H1 (cell line): ENCODE data around the gene RAB32. TPM values are rescaled to one million over a fixed set of nuclear protein-coding genes. Genes with fewer than 3 reads are reported as not detected.

Experiments
- TAF7 ChIP-seq: optimal IDR thresholded peaks from 2 replicates; pipeline ENCODE3; 2011; ENCODE audit warnings: low read depth, mild to moderate bottlenecking, inconsistent platforms, low read length, moderate library complexity, borderline replicate concordance
- polyA plus RNA-seq, 7 experiments: library from polyadenylated mRNA; depleted of rRNA in 3 of 7; stranded (reverse) in 5 of 7; unstranded in 2 of 7; fragments of >200 nt in 5 of 7; fragments of 200-250 nt in 2 of 7; gene quantifications; 1 replicate in 5 of 7; 2 replicates in 1 of 7; 4 replicates in 1 of 7; pipeline versions ENCODE4 v1.2.1 to v1.2.3, GENCODE V29; 2011 to 2013; ENCODE audit warnings: missing spikeins in 2 of 7, mixed read lengths in 2 of 7
- total RNA-seq: library from RNA; stranded (reverse); fragmentation: NEBNext Ultra II Directional; extraction: Animal tissue kit (Norgen Biotek cat#: 25700); gene quantifications from 2 replicates; pipeline ENCODE4 v1.2.1, GENCODE V29; 2021
- TF ChIP-seq, protein P1 (sequence below): fragments of 300-600 bp; sonication (generic); IDR thresholded peaks from 2 replicates; pipeline ENCODE4 v1.7.1; 2012; ENCODE audit warnings: low read length, moderate library complexity, mild to moderate bottlenecking, inconsistent platforms; ENCODE audit not compliant: insufficient replicate concordance

Gene RAB32
- total and polyA plus RNA-seq, 2 of the 8 experiments (the other 6 are each of a cell fraction or from before 2014, with no cell fraction given), result 3.9 to 6.3 TPM

DNA sequence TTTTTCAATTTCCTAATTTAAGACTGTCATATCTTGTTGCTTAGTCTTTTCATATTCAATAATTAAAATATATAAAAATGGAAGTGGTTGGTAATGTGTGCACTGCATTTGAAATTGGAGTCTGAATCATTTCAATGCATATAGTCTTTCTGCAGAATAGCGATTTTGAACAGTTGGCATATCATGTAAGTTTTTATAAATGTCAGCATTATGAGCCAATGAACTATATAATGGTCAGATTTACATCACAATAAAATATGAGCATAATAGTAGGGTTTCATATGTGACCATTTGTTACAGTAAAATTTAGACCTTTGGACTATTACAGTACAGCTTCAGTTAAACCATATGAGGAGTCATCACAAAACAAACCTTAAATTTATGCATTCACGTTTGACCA, 4.3 kb downstream of the RAB32 start (continued):
- no peak for TF ChIP-seq TAF7
- TF ChIP-seq, protein P1, sequence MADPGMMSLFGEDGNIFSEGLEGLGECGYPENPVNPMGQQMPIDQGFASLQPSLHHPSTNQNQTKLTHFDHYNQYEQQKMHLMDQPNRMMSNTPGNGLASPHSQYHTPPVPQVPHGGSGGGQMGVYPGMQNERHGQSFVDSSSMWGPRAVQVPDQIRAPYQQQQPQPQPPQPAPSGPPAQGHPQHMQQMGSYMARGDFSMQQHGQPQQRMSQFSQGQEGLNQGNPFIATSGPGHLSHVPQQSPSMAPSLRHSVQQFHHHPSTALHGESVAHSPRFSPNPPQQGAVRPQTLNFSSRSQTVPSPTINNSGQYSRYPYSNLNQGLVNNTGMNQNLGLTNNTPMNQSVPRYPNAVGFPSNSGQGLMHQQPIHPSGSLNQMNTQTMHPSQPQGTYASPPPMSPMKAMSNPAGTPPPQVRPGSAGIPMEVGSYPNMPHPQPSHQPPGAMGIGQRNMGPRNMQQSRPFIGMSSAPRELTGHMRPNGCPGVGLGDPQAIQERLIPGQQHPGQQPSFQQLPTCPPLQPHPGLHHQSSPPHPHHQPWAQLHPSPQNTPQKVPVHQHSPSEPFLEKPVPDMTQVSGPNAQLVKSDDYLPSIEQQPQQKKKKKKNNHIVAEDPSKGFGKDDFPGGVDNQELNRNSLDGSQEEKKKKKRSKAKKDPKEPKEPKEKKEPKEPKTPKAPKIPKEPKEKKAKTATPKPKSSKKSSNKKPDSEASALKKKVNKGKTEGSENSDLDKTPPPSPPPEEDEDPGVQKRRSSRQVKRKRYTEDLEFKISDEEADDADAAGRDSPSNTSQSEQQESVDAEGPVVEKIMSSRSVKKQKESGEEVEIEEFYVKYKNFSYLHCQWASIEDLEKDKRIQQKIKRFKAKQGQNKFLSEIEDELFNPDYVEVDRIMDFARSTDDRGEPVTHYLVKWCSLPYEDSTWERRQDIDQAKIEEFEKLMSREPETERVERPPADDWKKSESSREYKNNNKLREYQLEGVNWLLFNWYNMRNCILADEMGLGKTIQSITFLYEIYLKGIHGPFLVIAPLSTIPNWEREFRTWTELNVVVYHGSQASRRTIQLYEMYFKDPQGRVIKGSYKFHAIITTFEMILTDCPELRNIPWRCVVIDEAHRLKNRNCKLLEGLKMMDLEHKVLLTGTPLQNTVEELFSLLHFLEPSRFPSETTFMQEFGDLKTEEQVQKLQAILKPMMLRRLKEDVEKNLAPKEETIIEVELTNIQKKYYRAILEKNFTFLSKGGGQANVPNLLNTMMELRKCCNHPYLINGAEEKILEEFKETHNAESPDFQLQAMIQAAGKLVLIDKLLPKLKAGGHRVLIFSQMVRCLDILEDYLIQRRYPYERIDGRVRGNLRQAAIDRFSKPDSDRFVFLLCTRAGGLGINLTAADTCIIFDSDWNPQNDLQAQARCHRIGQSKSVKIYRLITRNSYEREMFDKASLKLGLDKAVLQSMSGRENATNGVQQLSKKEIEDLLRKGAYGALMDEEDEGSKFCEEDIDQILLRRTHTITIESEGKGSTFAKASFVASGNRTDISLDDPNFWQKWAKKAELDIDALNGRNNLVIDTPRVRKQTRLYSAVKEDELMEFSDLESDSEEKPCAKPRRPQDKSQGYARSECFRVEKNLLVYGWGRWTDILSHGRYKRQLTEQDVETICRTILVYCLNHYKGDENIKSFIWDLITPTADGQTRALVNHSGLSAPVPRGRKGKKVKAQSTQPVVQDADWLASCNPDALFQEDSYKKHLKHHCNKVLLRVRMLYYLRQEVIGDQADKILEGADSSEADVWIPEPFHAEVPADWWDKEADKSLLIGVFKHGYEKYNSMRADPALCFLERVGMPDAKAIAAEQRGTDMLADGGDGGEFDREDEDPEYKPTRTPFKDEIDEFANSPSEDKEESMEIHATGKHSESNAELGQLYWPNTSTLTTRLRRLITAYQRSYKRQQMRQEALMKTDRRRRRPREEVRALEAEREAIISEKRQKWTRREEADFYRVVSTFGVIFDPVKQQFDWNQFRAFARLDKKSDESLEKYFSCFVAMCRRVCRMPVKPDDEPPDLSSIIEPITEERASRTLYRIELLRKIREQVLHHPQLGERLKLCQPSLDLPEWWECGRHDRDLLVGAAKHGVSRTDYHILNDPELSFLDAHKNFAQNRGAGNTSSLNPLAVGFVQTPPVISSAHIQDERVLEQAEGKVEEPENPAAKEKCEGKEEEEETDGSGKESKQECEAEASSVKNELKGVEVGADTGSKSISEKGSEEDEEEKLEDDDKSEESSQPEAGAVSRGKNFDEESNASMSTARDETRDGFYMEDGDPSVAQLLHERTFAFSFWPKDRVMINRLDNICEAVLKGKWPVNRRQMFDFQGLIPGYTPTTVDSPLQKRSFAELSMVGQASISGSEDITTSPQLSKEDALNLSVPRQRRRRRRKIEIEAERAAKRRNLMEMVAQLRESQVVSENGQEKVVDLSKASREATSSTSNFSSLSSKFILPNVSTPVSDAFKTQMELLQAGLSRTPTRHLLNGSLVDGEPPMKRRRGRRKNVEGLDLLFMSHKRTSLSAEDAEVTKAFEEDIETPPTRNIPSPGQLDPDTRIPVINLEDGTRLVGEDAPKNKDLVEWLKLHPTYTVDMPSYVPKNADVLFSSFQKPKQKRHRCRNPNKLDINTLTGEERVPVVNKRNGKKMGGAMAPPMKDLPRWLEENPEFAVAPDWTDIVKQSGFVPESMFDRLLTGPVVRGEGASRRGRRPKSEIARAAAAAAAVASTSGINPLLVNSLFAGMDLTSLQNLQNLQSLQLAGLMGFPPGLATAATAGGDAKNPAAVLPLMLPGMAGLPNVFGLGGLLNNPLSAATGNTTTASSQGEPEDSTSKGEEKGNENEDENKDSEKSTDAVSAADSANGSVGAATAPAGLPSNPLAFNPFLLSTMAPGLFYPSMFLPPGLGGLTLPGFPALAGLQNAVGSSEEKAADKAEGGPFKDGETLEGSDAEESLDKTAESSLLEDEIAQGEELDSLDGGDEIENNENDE, result no peak
- TF ChIP-seq, all 59 proteins: peak for 0
